LNCAP (cell line): ENCODE data around the gene BMP8B.

Source experiments
- TF ChIP-seq, protein P1 (sequence below): fragments of 450-650 bp; IDR thresholded peaks from 2 replicates; pipeline ENCODE4 v1.5.1; 2017; ENCODE audit warnings: mild to moderate bottlenecking

Gene BMP8B

DNA sequence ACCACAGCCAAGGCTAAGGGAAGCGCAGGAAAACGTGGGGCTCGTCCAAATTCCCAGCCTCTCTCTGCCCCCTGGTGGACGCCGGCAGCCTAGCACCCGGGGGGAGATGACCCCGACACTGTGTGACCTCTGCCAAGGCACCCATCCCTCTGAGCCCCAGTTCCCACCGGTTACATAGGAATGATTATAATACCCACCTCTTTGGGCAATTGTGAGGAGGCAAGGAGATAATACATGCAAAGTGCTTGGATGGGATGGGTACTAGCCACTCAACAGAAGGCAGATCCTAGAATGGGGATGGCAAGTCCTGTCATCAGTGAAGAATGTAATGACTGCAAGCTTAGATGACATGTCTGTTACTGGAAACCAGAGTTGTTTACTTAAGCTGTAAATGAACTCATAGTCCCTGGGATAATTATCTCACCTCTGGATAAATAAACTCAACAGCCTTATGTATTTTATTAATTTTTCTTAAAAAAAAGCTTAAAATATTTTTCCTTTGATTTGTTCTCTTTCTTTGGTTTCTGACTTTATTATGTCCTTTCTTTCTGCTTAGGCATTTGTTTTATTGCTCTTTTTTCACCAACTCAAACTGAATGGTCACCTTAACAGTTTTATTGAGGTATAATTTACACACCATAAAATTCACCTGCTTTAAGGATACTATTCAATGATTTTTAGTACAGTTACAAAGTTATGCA, 11.3 kb upstream of the BMP8B start:
- TF ChIP-seq, protein P1, sequence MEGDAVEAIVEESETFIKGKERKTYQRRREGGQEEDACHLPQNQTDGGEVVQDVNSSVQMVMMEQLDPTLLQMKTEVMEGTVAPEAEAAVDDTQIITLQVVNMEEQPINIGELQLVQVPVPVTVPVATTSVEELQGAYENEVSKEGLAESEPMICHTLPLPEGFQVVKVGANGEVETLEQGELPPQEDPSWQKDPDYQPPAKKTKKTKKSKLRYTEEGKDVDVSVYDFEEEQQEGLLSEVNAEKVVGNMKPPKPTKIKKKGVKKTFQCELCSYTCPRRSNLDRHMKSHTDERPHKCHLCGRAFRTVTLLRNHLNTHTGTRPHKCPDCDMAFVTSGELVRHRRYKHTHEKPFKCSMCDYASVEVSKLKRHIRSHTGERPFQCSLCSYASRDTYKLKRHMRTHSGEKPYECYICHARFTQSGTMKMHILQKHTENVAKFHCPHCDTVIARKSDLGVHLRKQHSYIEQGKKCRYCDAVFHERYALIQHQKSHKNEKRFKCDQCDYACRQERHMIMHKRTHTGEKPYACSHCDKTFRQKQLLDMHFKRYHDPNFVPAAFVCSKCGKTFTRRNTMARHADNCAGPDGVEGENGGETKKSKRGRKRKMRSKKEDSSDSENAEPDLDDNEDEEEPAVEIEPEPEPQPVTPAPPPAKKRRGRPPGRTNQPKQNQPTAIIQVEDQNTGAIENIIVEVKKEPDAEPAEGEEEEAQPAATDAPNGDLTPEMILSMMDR: peak; percentile 97

DNA sequence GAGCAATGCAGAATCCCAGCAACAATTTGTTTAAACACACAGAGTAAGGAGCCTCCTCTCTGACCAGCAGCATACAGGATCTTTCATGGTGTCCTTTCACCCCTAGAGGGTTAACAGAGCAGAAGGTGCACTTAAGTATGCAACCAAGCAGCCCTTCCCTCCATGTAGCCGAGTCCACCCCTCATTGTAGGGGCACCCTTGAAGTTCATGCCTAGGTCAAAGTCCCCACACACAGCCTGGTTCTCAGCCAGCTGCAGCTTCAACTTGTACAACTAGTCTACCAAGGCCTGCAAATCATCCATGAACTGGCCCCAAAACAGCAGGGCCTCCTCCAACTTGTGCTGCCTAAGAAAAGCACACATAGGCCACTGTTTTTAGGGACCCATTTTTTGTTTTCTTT, 7.0 kb upstream of the BMP8B start:
- TF ChIP-seq, protein P1: no peak

DNA sequence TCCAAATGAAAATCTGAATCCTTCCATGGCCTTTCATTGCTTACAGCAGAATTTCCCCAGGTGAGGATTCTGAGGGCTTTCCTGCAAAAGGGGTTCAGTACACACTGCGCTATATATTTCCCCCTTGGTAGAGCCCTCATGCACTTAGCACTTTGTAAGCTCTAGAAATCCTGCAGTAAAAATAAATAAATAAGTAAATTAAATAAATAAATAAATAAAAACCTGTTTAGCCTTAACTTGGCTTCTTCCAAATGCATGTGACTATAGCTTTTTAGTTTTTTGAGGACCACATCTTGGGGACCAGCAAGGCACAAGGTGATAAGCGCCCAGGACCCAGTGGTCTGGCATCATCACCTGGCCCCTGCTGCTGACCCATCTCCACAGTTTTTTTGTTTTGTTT, 3.2 kb upstream of the BMP8B start:
- TF ChIP-seq, protein P1: no peak

DNA sequence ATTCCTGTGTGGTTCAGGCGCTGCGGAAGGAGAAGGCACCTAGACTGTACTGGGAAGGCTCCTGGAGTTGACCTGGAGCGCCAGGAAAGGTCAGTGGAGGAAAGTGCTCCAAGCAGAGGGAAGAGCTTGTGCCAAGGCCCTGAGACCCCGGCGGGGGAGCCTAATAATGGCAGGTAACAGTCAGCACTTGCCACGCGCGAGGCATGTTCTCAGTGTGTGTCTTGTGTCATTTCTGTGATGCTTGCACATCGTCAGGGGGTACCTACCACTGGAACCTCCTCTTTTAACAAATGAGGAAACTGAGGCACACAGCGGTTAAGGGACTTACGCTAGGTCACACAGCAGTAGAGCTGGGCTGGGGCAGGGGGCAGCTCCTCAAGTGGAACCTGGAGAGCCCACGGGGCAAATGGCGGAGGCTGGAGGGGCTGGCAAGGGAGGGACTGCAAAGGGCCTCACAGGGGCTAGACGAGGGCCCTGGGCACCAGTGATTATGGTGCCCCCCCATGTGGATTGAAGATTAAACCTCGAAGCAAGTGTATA, 976 bp upstream of the BMP8B start:
- TF ChIP-seq, protein P1: no peak

DNA sequence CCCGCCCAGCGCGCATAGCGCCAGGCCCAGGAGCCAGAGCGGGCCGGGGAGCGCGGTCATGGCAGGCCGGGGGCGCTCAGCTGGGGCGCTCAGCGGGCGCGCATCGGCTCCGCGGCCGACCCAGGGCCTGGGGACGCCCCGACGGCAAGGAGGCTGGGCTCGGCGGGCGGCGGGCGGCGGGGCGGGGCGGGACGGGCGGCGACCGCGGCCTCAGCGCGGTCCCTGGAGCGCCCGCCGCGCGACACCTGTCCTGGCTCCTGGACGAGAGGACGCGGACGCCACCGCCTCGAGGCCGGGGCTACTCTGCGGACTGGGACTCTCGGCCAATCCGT, 273 bp downstream of the BMP8B start:
- TF ChIP-seq, protein P1: no peak

DNA sequence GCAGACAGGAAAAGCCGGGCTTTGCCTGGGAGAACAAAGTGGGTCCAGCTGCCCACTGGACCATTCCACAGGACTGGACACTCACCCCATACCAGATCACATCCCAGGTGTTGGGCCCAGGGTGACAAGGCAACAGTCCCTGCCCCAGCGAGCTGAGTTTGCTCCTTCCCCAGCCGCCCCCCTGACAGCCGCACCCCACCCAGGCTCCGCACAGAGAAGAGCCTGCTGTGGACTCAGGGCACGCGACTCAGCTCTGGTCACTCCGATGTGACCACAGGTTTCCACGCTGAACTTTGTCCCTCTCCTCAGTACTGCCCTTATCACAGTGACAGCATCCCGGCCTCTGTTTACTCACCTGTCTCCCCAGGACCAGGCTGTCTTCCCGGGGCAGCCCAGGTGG, 1.2 kb downstream of the BMP8B start:
- TF ChIP-seq, protein P1: no peak

DNA sequence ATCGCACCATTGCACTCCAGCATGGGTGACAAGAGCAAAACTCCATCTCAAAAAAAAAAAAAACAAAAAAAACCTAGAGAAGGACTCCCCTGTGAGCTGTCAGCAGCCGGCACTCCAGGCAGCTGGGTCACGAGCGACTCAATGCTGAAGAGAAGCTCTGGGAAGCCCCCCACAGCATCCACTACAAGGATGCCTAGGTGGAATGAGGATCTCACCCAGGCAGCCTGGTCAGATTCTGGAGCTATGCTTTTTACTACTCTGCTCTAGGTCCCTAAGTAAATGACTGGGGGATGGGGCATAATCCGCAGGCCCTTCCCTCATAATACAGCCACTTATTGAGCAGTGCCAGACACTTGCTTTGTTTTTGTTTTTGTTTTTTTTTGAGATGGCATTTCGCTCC, 6.6 kb downstream of the BMP8B start:
- TF ChIP-seq, protein P1: no peak

DNA sequence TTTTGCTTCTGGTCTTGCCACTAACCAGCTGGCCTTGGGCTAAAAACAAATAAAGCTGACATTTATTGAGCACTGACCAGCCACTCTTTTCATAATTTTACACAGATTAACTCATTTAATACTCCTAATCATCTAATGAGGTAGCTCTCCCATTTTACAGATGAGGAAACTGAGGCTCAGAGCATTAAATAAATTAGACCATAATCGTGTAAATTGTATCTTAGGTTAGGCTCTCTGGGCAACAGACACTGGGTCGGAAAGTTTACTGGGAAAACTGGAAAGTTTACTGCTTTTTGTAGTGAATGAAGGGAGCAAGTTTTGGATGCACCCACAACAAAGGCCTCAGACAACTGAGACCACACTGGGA, 7.3 kb downstream of the BMP8B start:
- TF ChIP-seq, protein P1: no peak
